RWPE1 (cell line): ENCODE results near the gene TMEM174.

ENCODE experiments used
- CTCF ChIA-PET: fragments of 350-600 bp; sonication (Branson Sonifier 250); formaldehyde crosslinking; extraction: SDS; loops from one replicate; lab custom pipeline; 2021; lab: Yijun Ruan, JAX
- POLR2A ChIA-PET: fragments of 400-600 bp; formaldehyde crosslinking; extraction: SDS; loops from one replicate; lab custom pipeline; 2020; ENCODE audit warnings: antibody characterized with exemption; ENCODE audit not compliant: low non-redundant PET; lab: Yijun Ruan, JAX
- DNase-seq: peaks from one replicate; pipeline ENCODE4 v3.0.0; 2012; ENCODE audit warnings: low spot score
- H3K27ac ChIP-seq: fragments of 450-650 bp; 2 replicates; pipeline ENCODE4 v1.5.1; 2017
- CTCF ChIP-seq: fragments of 450-650 bp; conservative IDR thresholded peaks from 2 replicates; pipeline ENCODE4 v1.5.1; 2017; ENCODE audit warnings: low read depth, mild to moderate bottlenecking

TMEM174 gene

GRCh38 chr5:73221726-73222125, 48.7 kb downstream of the TMEM174 start:
- DNase-seq, result no peak
- CTCF ChIA-PET, result no interaction called here
- POLR2A ChIA-PET, result no interaction called here
- H3K27ac ChIP-seq, result no peak overlapping the region
- no peak for TF ChIP-seq CTCF

- ChIA-PET CTCF (no interaction called here), POLR2A (no interaction called here)
- DNase-seq, result no peak
Measured at GRCh38 chr5:73222173-73222572, 49.2 kb downstream of the TMEM174 start.

More at GRCh38 chr5:73222173-73222572, 49.2 kb downstream of the TMEM174 start:
- TF ChIP-seq CTCF, result no peak
- H3K27ac ChIP-seq, result no peak overlapping the region
